ENCODE results near the gene RAP1A.

RAP1A gene

GRCh38 chr1:111633736-111634247, 14.2 kb downstream of the RAP1A start:
- H3K4me3 ChIP-seq (ENCODE audit: control insufficient read depth, low read depth, low read length): no peak overlapping the region
- no peak for TF ChIP-seq CTCF (IDR thresholded peaks at IDR 0.05; ENCODE audit: control insufficient read depth, insufficient read depth, low read depth, low read length, missing control alignments)
- DNase-seq (ENCODE audit: low read depth): no peak

- TF ChIP-seq CTCF (IDR thresholded peaks at IDR 0.05; ENCODE audit: control insufficient read depth, insufficient read depth, low read depth, low read length, missing control alignments): no peak
- H3K4me3 ChIP-seq (ENCODE audit: control insufficient read depth, low read depth, low read length): no peak overlapping the region
- no peak for DNase-seq (ENCODE audit: low read depth)
Measured at GRCh38 chr1:111635324-111636009, 15.9 kb downstream of the RAP1A start.

GRCh38 chr1:111638320-111638719, 18.7 kb downstream of the RAP1A start:
- no peak for TF ChIP-seq CTCF (IDR thresholded peaks at IDR 0.05; ENCODE audit: control insufficient read depth, insufficient read depth, low read depth, low read length, missing control alignments)
- H3K4me3 ChIP-seq (ENCODE audit: control insufficient read depth, low read depth, low read length): no peak overlapping the region
- DNase-seq (ENCODE audit: low read depth): no peak

GRCh38 chr1:111639602-111640198, 20.1 kb downstream of the RAP1A start:
- no peak for DNase-seq (ENCODE audit: low read depth)
- H3K4me3 ChIP-seq (ENCODE audit: control insufficient read depth, low read depth, low read length): no peak overlapping the region
- no peak for TF ChIP-seq CTCF (IDR thresholded peaks at IDR 0.05; ENCODE audit: control insufficient read depth, insufficient read depth, low read depth, low read length, missing control alignments)

GRCh38 chr1:111643097-111643496, 23.5 kb downstream of the RAP1A start:
- TF ChIP-seq CTCF (IDR thresholded peaks at IDR 0.05; ENCODE audit: control insufficient read depth, insufficient read depth, low read depth, low read length, missing control alignments): no peak
- no peak overlapping the region for H3K4me3 ChIP-seq (ENCODE audit: control insufficient read depth, low read depth, low read length)
- no peak for DNase-seq (ENCODE audit: low read depth)

GRCh38 chr1:111643696-111644095, 24.1 kb downstream of the RAP1A start:
- H3K4me3 ChIP-seq (ENCODE audit: control insufficient read depth, low read depth, low read length): no peak overlapping the region
- TF ChIP-seq CTCF (IDR thresholded peaks at IDR 0.05; ENCODE audit: control insufficient read depth, insufficient read depth, low read depth, low read length, missing control alignments): no peak
- no peak for DNase-seq (ENCODE audit: low read depth)
